Tibial artery (tissue), 4 donors: Measurements from ENCODE around the gene ZBTB9.

Experiments used
- DNase-seq, 2 donors: peaks; one replicate each; pipeline ENCODE4 v3.0.0-alpha.2; 2019
- H3K27ac ChIP-seq, 2 donors: fragments of 200-600 bp; sonication (generic) in 1 of 2; 1 replicate in 1 of 2; 2 replicates in 1 of 2; pipeline ENCODE4 v1.5.1; 2018 to 2019; ENCODE audit warnings: mild to moderate bottlenecking in 1 of 2
- H3K27me3 ChIP-seq, 2 donors: fragments of 200-600 bp; sonication (generic) in 1 of 2; one replicate each; pipeline versions ENCODE4 v1.5.1 to v1.6.0; 2016 to 2019
- H3K36me3 ChIP-seq, 3 donors: fragments of 200-600 bp; sonication (generic) in 2 of 3; one replicate each; pipeline ENCODE4 v1.5.1; 2016 to 2019; ENCODE audit warnings: mild to moderate bottlenecking in 2 of 3
- H3K4me1 ChIP-seq, 4 donors: fragments of 200-600 bp; sonication (generic) in 2 of 4; 1 replicate in 3 of 4; 2 replicates in 1 of 4; pipeline ENCODE4 v1.5.1; 2016 to 2019
- H3K4me3 ChIP-seq, 2 donors: fragments of 200-600 bp; sonication (generic) in 1 of 2; 1 replicate in 1 of 2; 2 replicates in 1 of 2; pipeline ENCODE4 v1.5.1; 2018 to 2019; ENCODE audit warnings: mild to moderate bottlenecking in 2 of 2
- H3K9me3 ChIP-seq, 3 donors: fragments of 200-600 bp; sonication (generic) in 1 of 3; one replicate each; pipeline ENCODE4 v1.5.1; 2016 to 2019
- intact Hi-C: fragments of 100-400 bp; cut with DNase I; formaldehyde crosslinking; loops from one replicate; pipeline ENCODE4 v1.15.0; 2023; ENCODE audit warnings: low total_unique reads
- TF ChIP-seq, protein P1 (sequence below), 2 experiments: fragments of 200-600 bp in 1 of 2; fragments of 450-650 bp in 1 of 2; IDR thresholded peaks; one replicate each; pipeline ENCODE4 v1.5.1; 2017 to 2019; ENCODE audit warnings: antibody characterized with exemption in 2 of 2, mild to moderate bottlenecking in 1 of 2, moderate library complexity in 1 of 2

The ZBTB9 gene, protein sequence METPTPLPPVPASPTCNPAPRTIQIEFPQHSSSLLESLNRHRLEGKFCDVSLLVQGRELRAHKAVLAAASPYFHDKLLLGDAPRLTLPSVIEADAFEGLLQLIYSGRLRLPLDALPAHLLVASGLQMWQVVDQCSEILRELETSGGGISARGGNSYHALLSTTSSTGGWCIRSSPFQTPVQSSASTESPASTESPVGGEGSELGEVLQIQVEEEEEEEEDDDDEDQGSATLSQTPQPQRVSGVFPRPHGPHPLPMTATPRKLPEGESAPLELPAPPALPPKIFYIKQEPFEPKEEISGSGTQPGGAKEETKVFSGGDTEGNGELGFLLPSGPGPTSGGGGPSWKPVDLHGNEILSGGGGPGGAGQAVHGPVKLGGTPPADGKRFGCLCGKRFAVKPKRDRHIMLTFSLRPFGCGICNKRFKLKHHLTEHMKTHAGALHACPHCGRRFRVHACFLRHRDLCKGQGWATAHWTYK

DNA sequence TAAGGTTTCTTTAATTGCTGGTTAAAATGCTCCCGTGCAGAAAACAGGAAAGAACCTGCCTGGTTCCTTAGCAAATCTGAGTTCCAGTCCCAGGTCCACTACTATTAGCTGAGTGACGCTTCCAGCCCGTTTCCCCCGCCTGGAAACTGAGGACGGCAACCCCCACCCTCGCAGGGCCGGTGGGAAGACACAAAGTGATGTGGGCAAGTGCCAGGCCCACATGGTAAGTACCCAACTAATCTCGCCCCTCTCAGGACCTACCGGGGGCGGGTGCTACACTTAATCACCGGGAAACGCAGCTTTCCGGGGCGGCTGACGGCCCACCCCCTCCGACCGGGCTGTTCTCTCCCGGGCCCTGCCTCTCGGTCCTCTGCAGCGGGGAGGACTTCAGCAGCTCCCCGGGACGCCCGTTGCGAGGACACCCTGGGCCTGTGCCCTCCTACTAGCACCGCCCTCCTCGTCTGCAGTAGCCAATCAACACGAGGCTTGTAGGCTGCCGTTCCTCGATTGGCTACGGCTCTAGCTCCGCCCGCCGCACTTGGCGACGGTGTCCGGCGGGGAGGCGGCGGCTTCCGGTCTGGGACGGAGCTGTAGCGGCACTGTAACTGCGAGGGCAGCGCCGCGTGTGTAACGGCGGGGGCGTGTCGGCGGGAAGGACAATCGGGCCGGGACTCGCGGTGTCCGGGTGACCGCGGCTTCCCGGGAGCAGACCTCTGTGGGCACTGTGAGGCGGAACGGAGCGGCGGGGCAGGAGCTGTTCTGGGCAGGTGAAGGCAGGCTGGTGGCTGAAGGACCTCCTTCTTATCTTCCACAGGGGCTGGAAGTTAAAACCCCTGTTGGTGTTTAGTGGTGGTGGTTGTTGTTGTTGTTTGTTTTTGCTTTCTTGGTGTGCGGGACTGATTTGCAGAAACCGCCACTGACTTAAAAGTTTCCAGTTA, at the start of gene ZBTB9:
TSS of gene ZBTB9 (plus strand) at position 568 of the 938 bp plus-strand sequence. CDS start 525 bp downstream, outside the sequence.
- peaks cover 0 to 37% (median 19%) of the 10 kb centered on the region in 3 donors for H3K36me3 ChIP-seq
- H3K9me3 ChIP-seq, result no peaks in the 10 kb centered on the region
- intact Hi-C loops, result loop anchor here (10.0 kb wide), 2 partner anchors 59 to 121 kb away; partner anchors contain the start of gene KIFC1
- TF ChIP-seq, protein P1, sequence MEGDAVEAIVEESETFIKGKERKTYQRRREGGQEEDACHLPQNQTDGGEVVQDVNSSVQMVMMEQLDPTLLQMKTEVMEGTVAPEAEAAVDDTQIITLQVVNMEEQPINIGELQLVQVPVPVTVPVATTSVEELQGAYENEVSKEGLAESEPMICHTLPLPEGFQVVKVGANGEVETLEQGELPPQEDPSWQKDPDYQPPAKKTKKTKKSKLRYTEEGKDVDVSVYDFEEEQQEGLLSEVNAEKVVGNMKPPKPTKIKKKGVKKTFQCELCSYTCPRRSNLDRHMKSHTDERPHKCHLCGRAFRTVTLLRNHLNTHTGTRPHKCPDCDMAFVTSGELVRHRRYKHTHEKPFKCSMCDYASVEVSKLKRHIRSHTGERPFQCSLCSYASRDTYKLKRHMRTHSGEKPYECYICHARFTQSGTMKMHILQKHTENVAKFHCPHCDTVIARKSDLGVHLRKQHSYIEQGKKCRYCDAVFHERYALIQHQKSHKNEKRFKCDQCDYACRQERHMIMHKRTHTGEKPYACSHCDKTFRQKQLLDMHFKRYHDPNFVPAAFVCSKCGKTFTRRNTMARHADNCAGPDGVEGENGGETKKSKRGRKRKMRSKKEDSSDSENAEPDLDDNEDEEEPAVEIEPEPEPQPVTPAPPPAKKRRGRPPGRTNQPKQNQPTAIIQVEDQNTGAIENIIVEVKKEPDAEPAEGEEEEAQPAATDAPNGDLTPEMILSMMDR (IDR thresholded peaks at IDR 0.05), result peak in 1 of 2 experiments; percentile 1
- peak; percentile 96 to 98 for DNase-seq
- peak within 1 kb of the TSS; percentile 73 to 82 for H3K4me3 ChIP-seq
- peak within 1 kb of the TSS; percentile 76 to 82 for H3K27ac ChIP-seq
- H3K27me3 ChIP-seq, result no peaks in the 10 kb centered on the region
- peaks cover 0 to 21% (median 18%) of the 10 kb centered on the region in 4 donors for H3K4me1 ChIP-seq

DNA sequence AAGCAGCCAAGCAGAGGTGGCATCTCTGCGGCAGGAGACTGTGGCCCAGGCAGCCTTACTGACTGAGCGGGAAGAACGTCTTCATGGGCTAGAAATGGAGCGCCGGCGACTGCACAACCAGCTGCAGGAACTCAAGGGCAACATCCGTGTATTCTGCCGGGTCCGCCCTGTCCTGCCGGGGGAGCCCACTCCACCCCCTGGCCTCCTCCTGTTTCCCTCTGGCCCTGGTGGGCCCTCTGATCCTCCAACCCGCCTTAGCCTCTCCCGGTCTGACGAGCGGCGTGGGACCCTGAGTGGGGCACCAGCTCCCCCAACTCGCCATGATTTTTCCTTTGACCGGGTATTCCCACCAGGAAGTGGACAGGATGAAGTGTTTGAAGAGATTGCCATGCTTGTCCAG, 49.5 kb upstream of the ZBTB9 start:
- no peak overlapping the region for H3K4me3 ChIP-seq
- TF ChIP-seq, protein P1 (IDR thresholded peaks at IDR 0.05), result no peak
- H3K9me3 ChIP-seq, result no peaks in the 10 kb centered on the region
- no peak for DNase-seq
- H3K4me1 ChIP-seq, result peaks cover 0 to 5% (median 0%) of the 10 kb centered on the region in 4 donors
- intact Hi-C loops, result no loop called here
- no peaks in the 10 kb centered on the region for H3K27me3 ChIP-seq
- H3K27ac ChIP-seq, result no peak overlapping the region
- H3K36me3 ChIP-seq, result no peaks in the 10 kb centered on the region

DNA sequence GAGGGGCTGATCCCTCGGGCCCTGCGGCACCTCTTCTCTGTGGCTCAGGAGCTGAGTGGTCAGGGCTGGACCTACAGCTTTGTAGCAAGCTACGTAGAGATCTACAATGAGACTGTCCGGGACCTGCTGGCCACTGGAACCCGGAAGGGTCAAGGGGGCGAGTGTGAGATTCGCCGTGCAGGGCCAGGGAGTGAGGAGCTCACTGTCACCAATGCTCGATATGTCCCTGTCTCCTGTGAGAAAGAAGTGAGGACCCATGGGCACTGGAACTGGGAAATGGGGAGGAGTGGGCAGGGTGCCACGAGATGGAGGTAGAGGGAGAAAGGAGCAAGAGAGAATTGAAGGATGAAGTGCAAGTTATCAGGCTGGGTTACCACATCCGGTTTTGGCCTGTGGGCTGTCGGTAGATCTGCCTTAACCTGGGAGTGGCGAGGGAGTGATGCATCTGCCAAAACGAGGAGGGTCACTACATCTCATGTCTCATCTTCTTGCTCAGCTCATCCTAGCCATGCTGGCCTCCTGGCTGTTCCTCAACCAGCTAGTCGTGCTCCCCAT, 48.9 kb upstream of the ZBTB9 start:
- no peak for DNase-seq
- TF ChIP-seq, protein P1 (IDR thresholded peaks at IDR 0.05), result no peak
- Histone ChIP-seq H3K27me3 (no peaks in the 10 kb centered on the region), H3K4me3 (no peak overlapping the region), H3K27ac (no peak overlapping the region), H3K4me1 (peaks cover 0 to 5% (median 0%) of the 10 kb centered on the region in 4 donors), H3K9me3 (no peaks in the 10 kb centered on the region), H3K36me3 (no peaks in the 10 kb centered on the region)
- intact Hi-C loops, result no loop called here

GRCh38 chr6:33406126-33406525, 48.2 kb upstream of the ZBTB9 start:
- no peaks in the 10 kb centered on the region for H3K36me3 ChIP-seq
- TF ChIP-seq, protein P1 (IDR thresholded peaks at IDR 0.05), result no peak
- no peaks in the 10 kb centered on the region for H3K27me3 ChIP-seq
- no peaks in the 10 kb centered on the region for H3K9me3 ChIP-seq
- no peak overlapping the region for H3K27ac ChIP-seq
- DNase-seq, result no peak
- peaks cover 0 to 5% (median 0%) of the 10 kb centered on the region in 4 donors for H3K4me1 ChIP-seq
- intact Hi-C loops, result no loop called here
- H3K4me3 ChIP-seq, result no peak overlapping the region

DNA sequence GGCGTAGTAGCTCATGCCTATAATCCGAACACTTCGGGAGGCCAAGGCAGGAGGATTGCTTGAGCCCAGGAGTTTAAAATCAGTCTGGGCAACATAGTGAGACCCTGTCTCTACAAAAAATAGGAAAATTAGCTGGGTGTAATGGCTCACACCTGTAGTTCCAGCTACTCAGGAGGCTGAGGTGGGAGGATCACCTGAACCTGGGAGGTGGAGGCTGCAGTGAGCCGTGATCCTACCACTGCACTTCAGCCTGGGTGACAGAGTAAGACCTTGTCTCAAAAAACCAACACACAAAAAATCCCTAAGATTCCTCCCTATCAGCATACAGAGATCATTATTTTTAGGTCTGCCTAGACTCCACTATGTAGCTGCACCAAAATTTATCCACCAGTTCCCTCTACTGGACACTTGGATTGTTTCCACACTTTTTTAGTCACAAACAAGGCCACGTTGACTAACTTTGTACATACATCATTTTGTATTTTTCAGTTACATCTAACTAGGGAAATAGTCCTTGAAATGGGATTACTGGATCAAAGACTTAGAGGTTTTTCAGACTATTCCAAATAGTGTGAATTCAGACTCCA, 47.2 kb upstream of the ZBTB9 start:
- Histone ChIP-seq H3K27me3 (no peaks in the 10 kb centered on the region), H3K36me3 (no peaks in the 10 kb centered on the region), H3K4me1 (peaks cover 0 to 15% (median 7%) of the 10 kb centered on the region in 4 donors), H3K4me3 (no peak overlapping the region), H3K27ac (no peak overlapping the region), H3K9me3 (no peaks in the 10 kb centered on the region)
- intact Hi-C loops, result no loop called here
- DNase-seq, result no peak
- TF ChIP-seq, protein P1 (IDR thresholded peaks at IDR 0.05), result peak in 1 of 2 experiments; percentile 12
